ENCODE results near the gene RAP1GAP2. TPM values are rescaled to one million over a fixed set of nuclear protein-coding genes. Genes with fewer than 3 reads are reported as not detected.

The RAP1GAP2 gene
- total RNA-seq, 2 experiments from 2014 or later = 0.81 to 0.86 TPM

DNA sequence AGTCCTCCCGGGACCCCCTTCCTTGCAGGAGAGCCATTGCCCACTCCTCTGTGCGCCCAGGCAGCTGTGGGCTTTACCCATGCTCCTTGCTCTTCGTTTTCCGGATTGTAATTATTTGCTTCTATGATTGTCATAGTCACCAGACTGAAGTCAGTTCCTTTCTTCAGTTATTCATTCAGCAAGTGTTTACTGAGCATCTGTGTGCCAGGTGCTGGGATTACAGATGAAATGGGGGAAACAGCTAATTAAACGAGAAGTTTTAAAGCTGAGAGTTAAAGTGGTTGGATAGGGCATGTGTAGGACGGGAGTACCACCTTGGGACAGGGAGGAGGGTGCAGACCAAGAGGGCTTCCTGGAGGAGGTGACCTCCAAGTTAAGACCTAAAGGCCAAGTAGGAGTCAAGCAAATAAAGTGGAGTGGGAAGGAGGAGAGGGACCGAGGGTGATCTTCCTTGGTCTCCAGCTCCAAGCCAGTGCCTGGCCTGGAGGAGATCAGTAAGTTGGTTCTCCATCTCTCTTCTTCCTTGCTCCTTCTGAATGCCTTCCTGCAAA, 140.6 kb downstream of the RAP1GAP2 start:
- Mint-ChIP-seq H3K27ac (no peak overlapping the region), H3K4me1 (ENCODE audit: low read depth) (peaks cover 4% of the 10 kb centered on the region), H3K27me3 (ENCODE audit: low read depth) (no peaks in the 10 kb centered on the region), H3K9me3 (no peaks in the 10 kb centered on the region), H3K4me3 (no peak overlapping the region), H3K36me3 (ENCODE audit: low read depth) (no peaks in the 10 kb centered on the region)
- no peak for DNase-seq
- intact Hi-C loops (cut with micrococcal nuclease) = no loop called here
- CTCF ChIA-PET = no interaction called here

DNA sequence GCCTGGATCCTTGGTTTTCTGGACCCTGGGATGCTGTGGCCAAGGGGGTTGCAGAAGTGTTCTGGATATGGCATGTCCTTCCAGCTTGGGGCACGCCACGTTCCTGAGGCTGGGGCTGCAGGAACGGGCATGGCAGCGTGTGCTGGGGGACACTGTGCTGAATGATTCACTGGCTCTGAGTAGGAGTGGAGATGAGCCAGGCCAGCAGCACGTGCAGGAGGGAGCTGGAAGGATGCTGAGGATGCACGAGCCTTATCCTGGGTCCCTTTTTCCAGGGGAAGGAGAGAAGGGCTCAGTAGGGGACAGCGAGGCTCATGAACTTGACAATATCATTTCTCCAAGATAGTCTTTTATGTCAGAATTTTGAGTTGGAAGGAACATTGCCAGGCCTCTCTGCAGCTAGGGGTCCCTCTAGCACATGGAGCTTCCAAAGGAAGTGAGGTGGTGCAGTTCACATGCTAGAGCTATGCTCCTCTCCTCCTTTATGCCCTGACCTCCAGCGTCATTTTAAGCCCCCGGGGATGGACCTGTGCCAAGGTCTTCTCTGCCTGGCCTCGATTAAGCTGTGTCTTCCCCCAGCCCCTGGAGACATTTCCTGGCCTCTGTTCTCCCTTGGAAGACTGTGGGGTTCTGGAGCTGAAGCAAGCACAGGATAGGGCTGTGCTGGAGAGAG, 141.2 kb downstream of the RAP1GAP2 start:
- no peak overlapping the region for H3K27ac Mint-ChIP-seq

DNA sequence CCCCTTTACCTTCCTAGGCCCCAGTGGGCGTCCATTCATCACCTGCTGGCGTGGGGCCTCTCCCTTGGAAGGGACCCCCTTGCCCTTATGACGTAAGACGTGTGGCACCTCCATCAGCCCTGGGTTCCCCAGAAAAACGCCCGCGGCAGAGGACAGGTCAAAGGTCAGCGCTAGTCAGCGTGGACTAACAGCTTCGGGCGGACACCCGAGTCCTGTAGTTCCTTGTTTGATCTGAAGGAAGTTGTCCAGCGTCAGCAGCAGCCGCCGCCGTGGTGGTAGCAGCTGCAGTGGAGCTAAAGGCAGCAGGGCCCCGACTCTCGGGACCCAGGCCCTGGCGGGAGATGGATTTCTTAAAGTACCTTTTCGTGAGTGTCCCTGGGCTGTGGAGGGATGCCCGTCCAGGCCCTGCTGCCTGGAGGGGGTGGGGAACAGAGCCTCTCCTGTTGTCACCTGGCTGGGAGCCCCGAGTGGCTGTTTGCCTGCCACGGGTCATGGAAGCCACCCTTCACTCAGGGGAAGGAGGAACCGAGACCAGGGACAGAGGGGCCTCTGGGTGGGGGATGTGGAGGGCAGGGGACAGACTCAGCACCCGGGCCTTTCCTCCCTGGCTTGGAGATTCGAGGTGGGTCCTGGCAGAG, 143.6 kb downstream of the RAP1GAP2 start:
- CTCF ChIA-PET = no interaction called here
- Mint-ChIP-seq H3K27ac (no peak overlapping the region), H3K4me3 (no peak overlapping the region), H3K4me1 (ENCODE audit: low read depth) (peaks cover 17% of the 10 kb centered on the region), H3K36me3 (ENCODE audit: low read depth) (no peaks in the 10 kb centered on the region), H3K27me3 (ENCODE audit: low read depth) (no peaks in the 10 kb centered on the region), H3K9me3 (no peaks in the 10 kb centered on the region)
- intact Hi-C loops (cut with micrococcal nuclease) = no loop called here
- no peak for DNase-seq

More for the DNA sequence above, 141.2 kb downstream of the RAP1GAP2 start:
- H3K4me1 Mint-ChIP-seq (ENCODE audit: low read depth) = peaks cover 4% of the 10 kb centered on the region
- H3K4me3 Mint-ChIP-seq = no peak overlapping the region
- no peaks in the 10 kb centered on the region for H3K9me3 Mint-ChIP-seq
- CTCF ChIA-PET = interaction anchor here (1.0 kb wide), 1 partner anchor 213 kb away, joined by 3 read pairs; no protein-coding TSS in a partner anchor
- no peak for DNase-seq
- intact Hi-C loops (cut with micrococcal nuclease) = no loop called here
- H3K36me3 Mint-ChIP-seq (ENCODE audit: low read depth) = no peaks in the 10 kb centered on the region
- H3K27me3 Mint-ChIP-seq (ENCODE audit: low read depth) = no peaks in the 10 kb centered on the region

- Mint-ChIP-seq H3K27ac (no peak overlapping the region), H3K4me3 (no peak overlapping the region), H3K4me1 (ENCODE audit: low read depth) (peaks cover 19% of the 10 kb centered on the region), H3K9me3 (no peaks in the 10 kb centered on the region), H3K36me3 (ENCODE audit: low read depth) (no peaks in the 10 kb centered on the region), H3K27me3 (ENCODE audit: low read depth) (no peaks in the 10 kb centered on the region)
- no peak for DNase-seq
- intact Hi-C loops (cut with micrococcal nuclease) = no loop called here
- CTCF ChIA-PET = interaction anchor here (1.0 kb wide), 1 partner anchor 9 kb away, joined by 3 read pairs; no protein-coding TSS in a partner anchor
Observed at GRCh38 chr17:2940352-2940751, 144.1 kb downstream of the RAP1GAP2 start.

DNA sequence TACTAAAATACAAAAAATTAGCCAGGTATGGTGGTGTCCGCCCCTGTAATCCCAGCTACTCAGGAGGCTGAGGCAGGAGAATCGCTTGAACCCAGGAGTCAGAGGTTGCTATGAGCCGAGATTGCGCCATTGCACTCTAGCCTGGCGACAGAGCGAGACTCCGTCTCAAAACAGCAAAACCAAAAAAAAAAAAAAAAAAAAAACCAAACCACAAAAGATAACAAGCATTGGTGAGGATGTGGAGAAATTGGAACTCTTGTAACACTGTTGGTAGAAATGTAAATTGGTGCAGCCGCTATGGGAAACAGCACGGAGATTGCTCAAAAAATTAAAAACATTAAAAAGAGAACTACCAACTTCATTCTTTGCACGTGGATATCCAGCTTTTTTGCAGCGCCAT, 147.7 kb downstream of the RAP1GAP2 start:
- CTCF ChIA-PET = interaction anchor here (1.6 kb wide), 1 partner anchor 95 kb away, joined by 4 read pairs; no protein-coding TSS in a partner anchor
- Mint-ChIP-seq H3K4me1 (ENCODE audit: low read depth) (peaks cover 27% of the 10 kb centered on the region), H3K27ac (no peak overlapping the region), H3K36me3 (ENCODE audit: low read depth) (no peaks in the 10 kb centered on the region), H3K4me3 (peak overlapping the region; percentile 6), H3K27me3 (ENCODE audit: low read depth) (no peaks in the 10 kb centered on the region), H3K9me3 (no peaks in the 10 kb centered on the region)
- intact Hi-C loops (cut with micrococcal nuclease) = no loop called here
- no peak for DNase-seq

DNA sequence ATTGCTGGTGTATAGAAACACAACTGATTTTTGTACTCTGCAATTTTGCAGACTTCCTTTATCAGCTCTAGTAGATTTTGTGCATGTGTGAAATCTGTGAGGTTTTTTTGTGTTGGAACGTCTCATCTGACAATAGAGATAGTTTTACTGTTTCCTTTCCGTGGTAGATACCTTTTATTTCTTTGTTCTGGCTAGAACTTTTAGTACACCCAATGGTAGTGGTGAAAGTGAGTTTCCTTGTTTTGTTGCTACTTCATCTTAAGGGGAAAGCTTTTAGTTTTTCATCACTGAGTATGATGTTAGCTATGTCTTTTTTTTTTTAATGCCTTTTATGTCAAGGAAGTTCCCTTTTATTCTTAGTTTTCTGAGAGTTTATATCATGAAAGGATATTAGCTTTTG, 149.1 kb downstream of the RAP1GAP2 start:
- Mint-ChIP-seq H3K9me3 (no peaks in the 10 kb centered on the region), H3K4me3 (no peak overlapping the region), H3K27me3 (ENCODE audit: low read depth) (no peaks in the 10 kb centered on the region), H3K36me3 (ENCODE audit: low read depth) (no peaks in the 10 kb centered on the region), H3K27ac (no peak overlapping the region), H3K4me1 (ENCODE audit: low read depth) (peaks cover 27% of the 10 kb centered on the region)
- intact Hi-C loops (cut with micrococcal nuclease) = no loop called here
- no peak for DNase-seq
- CTCF ChIA-PET = interaction anchor here (1.6 kb wide), 1 partner anchor 67 kb away, joined by 7 read pairs; no protein-coding TSS in a partner anchor

GRCh38 chr17:2946144-2946543, 149.9 kb downstream of the RAP1GAP2 start:
- DNase-seq = no peak
- H3K9me3 Mint-ChIP-seq = no peaks in the 10 kb centered on the region
- intact Hi-C loops (cut with micrococcal nuclease) = no loop called here
- no peak overlapping the region for H3K4me3 Mint-ChIP-seq
- no peak overlapping the region for H3K27ac Mint-ChIP-seq
- H3K4me1 Mint-ChIP-seq (ENCODE audit: low read depth) = peaks cover 27% of the 10 kb centered on the region
- H3K36me3 Mint-ChIP-seq (ENCODE audit: low read depth) = no peaks in the 10 kb centered on the region
- CTCF ChIA-PET = no interaction called here
- H3K27me3 Mint-ChIP-seq (ENCODE audit: low read depth) = no peaks in the 10 kb centered on the region

- H3K27me3 Mint-ChIP-seq (ENCODE audit: low read depth) = no peaks in the 10 kb centered on the region
Observed at GRCh38 chr17:2947588-2947950, 151.3 kb downstream of the RAP1GAP2 start.

DNA sequence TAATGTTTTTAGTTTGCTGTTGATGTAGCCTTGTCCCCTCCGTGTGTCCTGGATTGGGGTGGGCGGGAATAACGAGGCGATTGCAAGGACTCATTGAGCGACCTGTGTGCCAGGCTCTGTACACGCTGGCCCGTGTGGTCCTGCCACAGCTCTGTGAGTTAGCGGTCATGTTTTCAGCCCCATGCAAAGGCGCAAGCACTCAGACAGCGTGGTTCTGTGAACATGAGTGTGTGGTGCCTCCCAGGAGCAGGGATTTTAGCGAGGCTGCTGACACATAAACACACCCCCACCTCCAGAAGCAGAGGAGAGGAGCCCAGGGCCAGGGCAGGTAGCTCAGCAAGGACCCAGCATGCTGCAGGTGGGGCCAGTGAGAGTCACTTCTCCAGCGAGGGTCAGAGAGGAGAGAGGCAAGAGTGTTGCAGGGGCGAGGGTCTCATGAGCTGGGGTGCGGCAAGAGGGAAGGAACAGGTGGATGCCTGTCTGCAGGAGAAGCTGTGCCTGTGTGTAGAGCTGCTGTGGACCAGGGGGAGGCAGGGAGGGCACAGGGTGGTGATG, 151.8 kb downstream of the RAP1GAP2 start:
- CTCF ChIA-PET = interaction anchor here (0.6 kb wide), 1 partner anchor 1117 kb away, joined by 3 read pairs; no protein-coding TSS in a partner anchor
- Mint-ChIP-seq H3K4me3 (no peak overlapping the region), H3K27me3 (ENCODE audit: low read depth) (no peaks in the 10 kb centered on the region), H3K36me3 (ENCODE audit: low read depth) (no peaks in the 10 kb centered on the region), H3K4me1 (ENCODE audit: low read depth) (peaks cover 27% of the 10 kb centered on the region), H3K9me3 (no peaks in the 10 kb centered on the region), H3K27ac (no peak overlapping the region)
- no peak for DNase-seq
- intact Hi-C loops (cut with micrococcal nuclease) = no loop called here

More at GRCh38 chr17:2947588-2947950, 151.3 kb downstream of the RAP1GAP2 start:
- Mint-ChIP-seq H3K27ac (no peak overlapping the region), H3K36me3 (ENCODE audit: low read depth) (no peaks in the 10 kb centered on the region), H3K4me1 (ENCODE audit: low read depth) (peaks cover 27% of the 10 kb centered on the region), H3K4me3 (no peak overlapping the region), H3K9me3 (no peaks in the 10 kb centered on the region)
- no peak for DNase-seq
- CTCF ChIA-PET = no interaction called here
- intact Hi-C loops (cut with micrococcal nuclease) = no loop called here

GRCh38 chr17:2948721-2949468, 152.7 kb downstream of the RAP1GAP2 start:
- peaks cover 22% of the 10 kb centered on the region for H3K4me1 Mint-ChIP-seq (ENCODE audit: low read depth)
- intact Hi-C loops (cut with micrococcal nuclease) = no loop called here
- no peak for DNase-seq
- no peak overlapping the region for H3K27ac Mint-ChIP-seq
- H3K4me3 Mint-ChIP-seq = no peak overlapping the region
- CTCF ChIA-PET = interaction anchor here (0.6 kb wide), 1 partner anchor 1116 kb away, joined by 3 read pairs; no protein-coding TSS in a partner anchor
- no peaks in the 10 kb centered on the region for H3K27me3 Mint-ChIP-seq (ENCODE audit: low read depth)
- no peaks in the 10 kb centered on the region for H3K36me3 Mint-ChIP-seq (ENCODE audit: low read depth)
- H3K9me3 Mint-ChIP-seq = no peaks in the 10 kb centered on the region

DNA sequence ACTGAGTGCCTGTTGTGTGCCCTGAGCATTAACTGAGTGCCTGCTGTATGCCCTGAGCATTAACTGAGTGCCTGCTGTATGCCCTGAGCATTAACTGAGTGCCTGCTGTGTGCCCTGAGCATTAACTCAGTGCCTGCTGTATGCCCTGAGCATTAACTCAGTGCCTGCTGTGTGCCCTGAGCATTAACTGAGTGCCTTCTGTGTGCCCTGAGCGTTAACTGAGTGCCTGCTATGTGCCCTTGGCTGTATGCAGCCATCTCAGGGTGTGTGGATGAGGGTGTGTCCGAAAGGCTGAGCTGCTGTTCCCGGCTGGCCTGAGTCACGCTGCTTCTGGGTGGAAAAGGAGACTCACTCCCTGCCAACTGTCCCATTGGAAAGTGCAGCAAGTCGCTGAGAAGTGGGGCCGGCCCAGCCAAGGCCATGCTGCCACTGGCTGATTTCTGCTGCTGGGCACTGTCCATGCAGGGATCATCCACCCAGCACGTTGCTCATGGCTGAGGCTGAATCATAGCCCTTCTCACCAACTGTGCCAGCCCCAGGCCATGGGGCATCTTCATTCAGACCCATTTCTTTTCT, 153.3 kb downstream of the RAP1GAP2 start:
- Mint-ChIP-seq H3K9me3 (no peaks in the 10 kb centered on the region), H3K4me1 (ENCODE audit: low read depth) (peaks cover 15% of the 10 kb centered on the region), H3K36me3 (ENCODE audit: low read depth) (no peaks in the 10 kb centered on the region), H3K4me3 (no peak overlapping the region), H3K27me3 (ENCODE audit: low read depth) (no peaks in the 10 kb centered on the region), H3K27ac (no peak overlapping the region)
- CTCF ChIA-PET = no interaction called here
- intact Hi-C loops (cut with micrococcal nuclease) = loop anchor here (10.0 kb wide), 1 partner anchor 55 kb away; no protein-coding TSS in a partner anchor
- no peak for DNase-seq

DNA sequence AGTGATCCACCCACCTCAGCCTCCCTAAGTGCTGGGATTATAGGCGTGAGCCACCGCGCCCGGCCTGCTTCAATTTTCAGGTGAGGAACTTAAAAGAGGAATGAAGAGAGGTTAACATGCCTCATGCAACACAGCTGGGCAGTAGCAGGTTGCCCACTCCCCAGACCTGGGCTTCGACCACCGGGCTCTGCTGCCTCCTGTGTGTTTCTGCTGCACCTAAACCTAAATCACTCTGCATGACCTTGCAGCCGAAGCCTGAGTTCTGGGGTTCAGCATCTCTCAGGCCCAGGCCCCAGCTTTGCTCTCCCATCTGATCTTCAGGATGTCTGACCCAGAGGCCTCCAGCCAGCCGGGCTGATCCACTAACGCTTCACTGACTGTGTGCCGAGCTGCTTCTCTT, 154.6 kb downstream of the RAP1GAP2 start:
- CTCF ChIA-PET = interaction anchor here (0.6 kb wide), 1 partner anchor 12 kb away, joined by 4 read pairs; no protein-coding TSS in a partner anchor
- intact Hi-C loops (cut with micrococcal nuclease) = loop anchor here (10.0 kb wide), 1 partner anchor 54 kb away; no protein-coding TSS in a partner anchor
- H3K27ac Mint-ChIP-seq = no peak overlapping the region
- H3K9me3 Mint-ChIP-seq = no peaks in the 10 kb centered on the region
- H3K27me3 Mint-ChIP-seq (ENCODE audit: low read depth) = no peaks in the 10 kb centered on the region
- DNase-seq = no peak
- peaks cover 17% of the 10 kb centered on the region for H3K4me1 Mint-ChIP-seq (ENCODE audit: low read depth)
- no peaks in the 10 kb centered on the region for H3K36me3 Mint-ChIP-seq (ENCODE audit: low read depth)
- no peak overlapping the region for H3K4me3 Mint-ChIP-seq
